HG03575 (cell line): Measurements from ENCODE around the gene ARHGEF16.

Source experiments
- ATAC-seq: cut with Tn5 transposase; IDR thresholded peaks from one replicate; pipeline ENCODE4 v1.9.1; 2021; ENCODE audit not compliant: unreplicated experiment, insufficient number of reproducible peaks, low FRiP score; ENCODE audit errors: extremely low read depth

The ARHGEF16 gene

GRCh38 chr1:3521426-3521825, 67.0 kb downstream of the ARHGEF16 start:
- ATAC-seq, result no peak

GRCh38 chr1:3522112-3522511, 67.6 kb downstream of the ARHGEF16 start:
- no peak for ATAC-seq

GRCh38 chr1:3522564-3523265, 68.2 kb downstream of the ARHGEF16 start:
- no peak for ATAC-seq

GRCh38 chr1:3523980-3524379, 69.5 kb downstream of the ARHGEF16 start:
- ATAC-seq, result no peak

- no peak for ATAC-seq
These were observed 70.2 kb downstream of the ARHGEF16 start for GRCh38 chr1:3524556-3525203.

DNA sequence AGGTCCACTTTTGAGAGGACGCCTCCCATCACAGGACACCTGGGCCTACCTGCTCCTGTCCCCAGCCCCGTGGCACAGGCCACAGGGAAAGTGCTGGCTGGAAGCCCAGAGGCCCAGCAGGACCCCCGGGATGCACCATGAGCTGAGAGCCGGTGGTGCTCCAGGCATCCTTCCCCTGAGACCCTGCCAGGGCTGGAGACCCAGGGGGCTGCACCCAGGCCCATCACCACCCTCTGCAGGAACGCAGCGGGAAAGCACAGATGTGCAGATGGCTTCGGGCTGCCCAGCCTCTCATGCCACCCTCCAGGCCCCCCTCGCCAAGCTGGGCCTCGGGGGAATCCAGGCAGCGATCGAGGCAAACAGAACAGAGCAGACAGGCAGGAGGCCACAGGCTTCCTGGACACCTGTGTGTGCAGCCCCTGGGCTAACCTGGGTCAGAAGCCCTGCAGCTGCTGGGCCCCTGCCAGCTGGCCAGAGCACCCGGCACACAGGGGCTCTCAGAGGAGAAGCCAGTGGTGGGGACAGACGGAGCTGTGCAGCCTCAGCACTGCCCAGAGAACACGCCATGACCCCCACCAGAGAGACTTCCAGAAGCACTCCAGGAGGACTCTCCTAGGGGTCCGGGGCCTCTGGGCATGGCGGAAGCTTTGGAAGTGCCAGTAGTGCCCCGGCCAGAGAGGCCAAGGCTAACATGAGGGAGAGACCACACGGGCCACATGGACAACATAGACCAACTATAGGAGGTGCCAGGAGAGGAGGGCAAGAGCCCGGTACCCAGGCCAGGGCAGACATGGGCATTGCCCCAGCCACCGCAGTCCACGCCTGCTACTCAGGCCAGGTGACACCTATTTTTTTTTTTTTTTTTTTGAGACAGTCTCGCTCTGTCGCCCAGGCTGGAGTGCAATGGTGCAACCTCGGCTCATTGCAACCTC, 71.4 kb downstream of the ARHGEF16 start:
- no peak for ATAC-seq

DNA sequence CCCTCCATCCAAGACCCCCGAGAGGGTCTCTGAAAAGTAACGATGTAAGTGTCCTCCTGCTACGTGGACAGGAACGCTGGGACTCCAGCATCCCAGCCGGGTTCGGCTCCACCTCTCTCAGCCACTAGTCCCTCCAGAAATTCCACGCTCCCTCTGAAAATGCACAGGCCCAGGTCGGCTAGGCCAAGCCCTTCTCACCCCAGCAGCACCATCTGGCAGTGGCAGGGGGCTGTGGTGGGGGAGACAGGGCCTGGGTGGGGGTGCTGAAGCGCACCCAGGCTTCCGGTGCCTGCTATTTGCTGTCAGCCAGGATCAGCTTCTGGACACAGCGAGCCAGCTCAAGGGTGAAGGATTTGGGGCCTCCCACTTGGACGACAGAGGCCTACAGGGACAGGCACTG, 73.3 kb downstream of the ARHGEF16 start:
- no peak for ATAC-seq

GRCh38 chr1:3529099-3529729, 74.7 kb downstream of the ARHGEF16 start:
- ATAC-seq, result no peak

GRCh38 chr1:3530086-3530925, 75.8 kb downstream of the ARHGEF16 start:
- no peak for ATAC-seq
